Glutamatergic neuron (in vitro differentiated cells): Measurements from ENCODE around the gene KBTBD6. TPM values are rescaled to one million over a fixed set of nuclear protein-coding genes. Genes with fewer than 3 reads are reported as not detected.

ENCODE experiments used
- DNase-seq: peaks from one replicate; pipeline ENCODE4 v3.0.0; 2022
- H3K27ac Mint-ChIP-seq: one replicate; pipeline ENCODE4 v1.8.0; 2020; ENCODE audit warnings: mild to moderate bottlenecking, mixed read lengths, inconsistent platforms; ENCODE audit not compliant: unreplicated experiment
- H3K27me3 Mint-ChIP-seq: one replicate; pipeline ENCODE4 v1.8.0; 2020; ENCODE audit warnings: mild to moderate bottlenecking, moderate library complexity, mixed read lengths, inconsistent platforms; ENCODE audit not compliant: unreplicated experiment
- H3K36me3 Mint-ChIP-seq: one replicate; pipeline ENCODE4 v1.8.0; 2020; ENCODE audit warnings: mild to moderate bottlenecking, mixed read lengths, inconsistent platforms; ENCODE audit not compliant: unreplicated experiment
- H3K4me1 Mint-ChIP-seq: one replicate; pipeline ENCODE4 v1.8.0; 2020; ENCODE audit warnings: mild to moderate bottlenecking, low read depth, mixed read lengths, inconsistent platforms; ENCODE audit not compliant: unreplicated experiment
- H3K4me3 Mint-ChIP-seq: one replicate; pipeline ENCODE4 v1.8.0; 2020; ENCODE audit warnings: mild to moderate bottlenecking, mixed read lengths, inconsistent platforms; ENCODE audit not compliant: unreplicated experiment
- H3K9me3 Mint-ChIP-seq: one replicate; pipeline ENCODE4 v1.8.0; 2020; ENCODE audit warnings: mild to moderate bottlenecking, moderate library complexity, mixed read lengths, inconsistent platforms; ENCODE audit not compliant: unreplicated experiment
- total RNA-seq: library from RNA; stranded (reverse); fragmentation: NEBNext Ultra II Directional; extraction: Animal tissue kit (Norgen Biotek cat#: 25700); gene quantifications from one replicate; pipeline ENCODE4 v1.2.1, GENCODE V29; 2021; ENCODE audit not compliant: unreplicated experiment
- TF ChIP-seq, protein P1 (sequence below): fragments of 200-600 bp; sonication (generic); IDR thresholded peaks from one replicate; pipeline ENCODE4 v1.5.0; 2021; ENCODE audit not compliant: partially characterized antibody, unreplicated experiment

The KBTBD6 gene
- total RNA-seq, 1 donor from 2014 or later = 8.5 TPM

DNA sequence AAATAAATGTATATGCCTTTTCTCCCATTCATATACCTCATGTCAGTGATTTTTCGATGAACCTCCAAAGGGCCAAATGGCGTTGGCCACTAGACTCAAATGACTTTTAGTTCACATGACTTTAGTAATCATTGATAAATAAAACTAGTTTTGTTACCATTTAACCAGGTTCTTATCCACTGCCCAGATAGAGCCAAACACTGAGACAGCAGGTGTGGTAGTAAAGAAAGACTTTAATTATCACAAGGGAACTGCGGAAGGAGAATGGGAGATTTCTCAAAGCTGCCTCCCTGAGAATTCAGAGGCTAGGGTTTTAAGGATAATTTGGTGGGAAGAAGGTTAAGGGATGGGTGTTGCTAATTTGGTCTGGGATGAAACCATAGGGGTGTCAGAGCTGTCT lies 19.4 kb upstream of the KBTBD6 start:
- Mint-ChIP-seq H3K36me3 (peaks cover 46% of the 10 kb centered on the region), H3K4me3 (no peak overlapping the region), H3K27me3 (no peaks in the 10 kb centered on the region), H3K4me1 (peaks cover 4% of the 10 kb centered on the region), H3K27ac (no peak overlapping the region), H3K9me3 (peaks cover 14% of the 10 kb centered on the region)
- DNase-seq = no peak
- TF ChIP-seq, protein P1, sequence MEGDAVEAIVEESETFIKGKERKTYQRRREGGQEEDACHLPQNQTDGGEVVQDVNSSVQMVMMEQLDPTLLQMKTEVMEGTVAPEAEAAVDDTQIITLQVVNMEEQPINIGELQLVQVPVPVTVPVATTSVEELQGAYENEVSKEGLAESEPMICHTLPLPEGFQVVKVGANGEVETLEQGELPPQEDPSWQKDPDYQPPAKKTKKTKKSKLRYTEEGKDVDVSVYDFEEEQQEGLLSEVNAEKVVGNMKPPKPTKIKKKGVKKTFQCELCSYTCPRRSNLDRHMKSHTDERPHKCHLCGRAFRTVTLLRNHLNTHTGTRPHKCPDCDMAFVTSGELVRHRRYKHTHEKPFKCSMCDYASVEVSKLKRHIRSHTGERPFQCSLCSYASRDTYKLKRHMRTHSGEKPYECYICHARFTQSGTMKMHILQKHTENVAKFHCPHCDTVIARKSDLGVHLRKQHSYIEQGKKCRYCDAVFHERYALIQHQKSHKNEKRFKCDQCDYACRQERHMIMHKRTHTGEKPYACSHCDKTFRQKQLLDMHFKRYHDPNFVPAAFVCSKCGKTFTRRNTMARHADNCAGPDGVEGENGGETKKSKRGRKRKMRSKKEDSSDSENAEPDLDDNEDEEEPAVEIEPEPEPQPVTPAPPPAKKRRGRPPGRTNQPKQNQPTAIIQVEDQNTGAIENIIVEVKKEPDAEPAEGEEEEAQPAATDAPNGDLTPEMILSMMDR = no peak

DNA sequence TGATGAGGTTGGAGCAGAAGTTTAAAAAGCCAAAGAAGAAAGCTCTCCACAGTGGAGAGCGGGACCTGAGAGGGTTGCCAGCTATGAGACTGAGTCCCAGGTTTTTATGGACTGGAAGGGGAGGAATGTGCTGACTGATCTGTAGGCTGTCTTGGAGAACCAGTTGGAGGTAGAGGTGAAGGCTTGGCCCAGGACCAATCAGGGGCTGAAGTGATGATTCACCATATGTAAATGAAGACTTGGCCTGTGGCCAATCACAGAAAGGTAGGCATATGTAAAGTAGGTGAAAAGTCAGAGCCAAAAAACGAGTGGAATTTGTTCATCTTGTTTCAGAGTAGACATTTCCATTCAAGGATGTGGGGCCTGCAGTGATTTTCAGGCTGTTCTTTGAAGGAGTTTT lies 17.5 kb upstream of the KBTBD6 start:
- H3K9me3 Mint-ChIP-seq = peaks cover 14% of the 10 kb centered on the region
- TF ChIP-seq, protein P1 = no peak
- no peaks in the 10 kb centered on the region for H3K27me3 Mint-ChIP-seq

DNA sequence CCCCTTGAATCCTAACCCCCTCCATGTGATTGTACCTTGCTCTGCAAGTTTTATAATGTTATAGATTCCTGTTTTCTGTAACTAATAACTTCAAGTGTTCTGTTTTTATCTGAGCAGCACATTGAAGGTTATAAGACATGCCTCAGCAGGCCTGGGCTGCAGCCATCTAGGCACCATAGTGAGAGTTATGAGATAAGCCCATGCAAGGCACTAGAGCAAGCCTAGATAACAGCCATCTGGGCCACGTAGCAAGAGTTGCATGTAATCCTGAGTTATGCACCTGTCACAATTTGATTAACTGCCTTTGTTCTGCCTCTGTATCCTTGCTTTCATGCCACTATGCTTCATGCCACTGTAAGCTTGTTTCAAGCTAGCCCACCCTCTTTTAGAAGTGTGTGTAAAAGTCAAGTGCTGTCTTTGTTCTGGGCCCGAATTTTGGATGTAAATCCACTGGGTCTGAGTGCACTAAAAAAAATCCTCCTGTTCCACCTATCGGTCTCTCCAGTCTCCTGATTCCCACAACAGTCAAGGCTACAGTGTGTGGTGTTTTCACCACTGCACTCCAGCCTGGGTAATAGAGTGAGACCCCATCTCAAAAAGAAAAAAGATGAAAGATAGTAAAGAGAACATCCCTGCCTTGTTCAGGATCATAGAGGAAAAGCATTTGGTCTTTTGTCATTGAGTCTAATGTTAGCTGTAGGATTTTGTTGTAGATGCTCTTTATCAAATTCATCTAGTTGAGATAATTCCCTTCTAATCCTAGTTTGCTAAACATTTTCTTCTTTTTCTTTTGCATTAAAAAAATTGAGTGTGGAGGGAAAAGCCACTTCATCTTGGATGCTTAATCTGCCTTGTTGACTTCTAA lies 16.0 kb upstream of the KBTBD6 start:
- peaks cover 14% of the 10 kb centered on the region for H3K9me3 Mint-ChIP-seq
- H3K4me3 Mint-ChIP-seq = peak overlapping the region; percentile 10
- no peak for DNase-seq
- H3K27ac Mint-ChIP-seq = no peak overlapping the region
- no peaks in the 10 kb centered on the region for H3K4me1 Mint-ChIP-seq
- H3K36me3 Mint-ChIP-seq = peaks cover 46% of the 10 kb centered on the region
- TF ChIP-seq, protein P1 = no peak
- no peaks in the 10 kb centered on the region for H3K27me3 Mint-ChIP-seq

More for the DNA sequence above, 17.5 kb upstream of the KBTBD6 start:
- Mint-ChIP-seq H3K4me3 (no peak overlapping the region), H3K4me1 (no peaks in the 10 kb centered on the region), H3K27ac (no peak overlapping the region), H3K36me3 (peaks cover 46% of the 10 kb centered on the region)
- no peak for DNase-seq

DNA sequence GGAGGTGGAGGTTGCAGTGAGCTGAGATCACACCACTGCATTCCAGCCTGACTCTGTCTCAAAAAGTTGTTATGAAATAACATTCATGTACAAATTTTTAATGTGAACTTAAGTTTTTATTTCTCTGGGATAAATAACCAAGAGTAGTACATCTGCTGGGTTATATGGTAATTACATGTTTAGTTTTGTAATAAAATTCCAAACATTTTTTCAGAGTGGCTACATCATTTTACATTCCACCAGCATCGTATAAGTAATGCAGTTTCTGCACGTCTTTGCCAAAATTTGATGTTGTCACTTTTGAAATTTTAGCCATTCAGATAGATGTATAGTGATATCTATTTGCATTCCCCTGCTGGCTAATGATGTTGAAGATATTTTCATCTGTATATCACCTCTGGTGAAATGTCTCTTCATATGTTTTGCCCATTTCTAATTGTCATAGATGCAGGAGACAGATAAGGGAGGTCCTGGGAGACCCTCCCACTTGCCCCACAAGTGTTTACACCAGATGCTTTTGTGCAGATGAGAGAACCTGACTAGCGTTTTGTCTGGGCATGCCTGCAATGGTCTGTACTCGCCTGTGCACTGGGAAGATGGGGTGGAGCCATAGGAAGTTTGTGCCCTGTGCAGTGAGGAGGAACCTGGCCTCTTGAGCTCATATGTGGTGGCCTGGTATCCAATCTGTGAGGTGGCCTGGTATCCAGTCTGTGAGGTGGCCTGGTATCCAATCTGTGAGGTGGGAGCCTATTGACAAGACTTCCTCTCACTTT lies 12.7 kb upstream of the KBTBD6 start:
- Mint-ChIP-seq H3K9me3 (peaks cover 14% of the 10 kb centered on the region), H3K4me1 (no peaks in the 10 kb centered on the region), H3K27ac (no peak overlapping the region), H3K4me3 (no peak overlapping the region), H3K27me3 (no peaks in the 10 kb centered on the region), H3K36me3 (peaks cover 31% of the 10 kb centered on the region)
- DNase-seq = no peak
- TF ChIP-seq, protein P1 = no peak
